Calu3 (cell line): ENCODE data around the gene PLPPR2. TPM values are rescaled to one million over a fixed set of nuclear protein-coding genes. Genes with fewer than 3 reads are reported as not detected.

Experiments used
- BruUV-seq: library from RNA; stranded (reverse); fragments of 400-500 nt; replicated peaks from 2 replicates; lab custom pipeline; 2021; lab: Mats Ljungman, UMichigan
- CTCF ChIA-PET: fragments of 300-600 bp; sonication (Branson Sonifier 250); formaldehyde crosslinking; loops from one replicate; lab custom pipeline; 2022; ENCODE audit warnings: antibody characterized with exemption; lab: Charles Lee
- DNase-seq: peaks from one replicate; pipeline ENCODE4 v3.0.0; 2022
- H3K27ac Mint-ChIP-seq: one replicate; pipeline ENCODE4 v1.8.0; 2022; ENCODE audit warnings: mixed read lengths; ENCODE audit not compliant: unreplicated experiment
- H3K27me3 Mint-ChIP-seq: one replicate; pipeline ENCODE4 v1.8.0; 2022; ENCODE audit warnings: mixed read lengths; ENCODE audit not compliant: unreplicated experiment
- H3K36me3 Mint-ChIP-seq: one replicate; pipeline ENCODE4 v1.8.0; 2022; ENCODE audit warnings: mild to moderate bottlenecking, moderate library complexity, mixed read lengths; ENCODE audit not compliant: insufficient read depth, unreplicated experiment
- H3K4me1 Mint-ChIP-seq: one replicate; pipeline ENCODE4 v1.8.0; 2022; ENCODE audit warnings: mild to moderate bottlenecking, low read depth, mixed read lengths; ENCODE audit not compliant: unreplicated experiment
- H3K4me3 Mint-ChIP-seq: one replicate; pipeline ENCODE4 v1.8.0; 2022; ENCODE audit warnings: mild to moderate bottlenecking, low read depth, moderate library complexity, mixed read lengths; ENCODE audit not compliant: unreplicated experiment
- H3K9me3 Mint-ChIP-seq: one replicate; pipeline ENCODE4 v1.8.0; 2022; ENCODE audit warnings: low read depth, mixed read lengths; ENCODE audit not compliant: unreplicated experiment
- intact Hi-C: fragments of 100-400 bp; cut with micrococcal nuclease; formaldehyde crosslinking; loops from one replicate; pipeline ENCODE4 v1.10.0; 2022; ENCODE audit not compliant: unreplicated experiment
- total RNA-seq: library from RNA; stranded (reverse); gene quantifications from 2 replicates; pipeline ENCODE4 v1.2.3, GENCODE V29; 2022
- TF ChIP-seq, protein P1 (sequence below): fragments of 200-600 bp; IDR thresholded peaks from one replicate; pipeline ENCODE4 v1.8.0; 2022; ENCODE audit warnings: antibody characterized with exemption; ENCODE audit not compliant: unreplicated experiment

The PLPPR2 gene
- total RNA-seq, 1 experiment from 2014 or later: 7.8 TPM

DNA sequence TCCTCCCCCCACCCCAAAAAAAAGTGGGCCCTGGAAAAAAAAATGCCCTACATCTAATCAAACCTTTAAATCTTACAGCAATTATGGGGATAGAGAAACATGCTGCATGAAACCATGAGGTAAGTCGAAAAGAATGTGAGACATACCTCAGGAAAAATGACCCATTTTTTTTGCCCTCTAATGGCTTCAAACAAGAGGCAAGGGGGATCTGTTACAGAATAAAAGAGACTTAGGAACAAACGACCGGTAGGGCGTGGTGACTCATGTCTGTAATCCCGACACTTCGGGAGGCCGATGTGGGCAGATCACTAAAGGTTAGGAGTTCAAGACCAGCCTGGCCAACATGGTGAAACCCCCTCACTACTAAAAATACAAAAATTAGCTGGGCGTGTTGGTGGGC, 55.5 kb downstream of the PLPPR2 start:
- H3K27ac Mint-ChIP-seq: no peak overlapping the region
- no peaks in the 10 kb centered on the region for H3K4me1 Mint-ChIP-seq
- no peak overlapping the region for H3K4me3 Mint-ChIP-seq
- H3K36me3 Mint-ChIP-seq: peaks cover 7% of the 10 kb centered on the region
- no peaks in the 10 kb centered on the region for H3K27me3 Mint-ChIP-seq
- no peaks in the 10 kb centered on the region for H3K9me3 Mint-ChIP-seq
- CTCF ChIA-PET: no interaction called here
- no TSS peak for BruUV-seq
- no peak for DNase-seq
- intact Hi-C loops: no loop called here
- TF ChIP-seq, protein P1, sequence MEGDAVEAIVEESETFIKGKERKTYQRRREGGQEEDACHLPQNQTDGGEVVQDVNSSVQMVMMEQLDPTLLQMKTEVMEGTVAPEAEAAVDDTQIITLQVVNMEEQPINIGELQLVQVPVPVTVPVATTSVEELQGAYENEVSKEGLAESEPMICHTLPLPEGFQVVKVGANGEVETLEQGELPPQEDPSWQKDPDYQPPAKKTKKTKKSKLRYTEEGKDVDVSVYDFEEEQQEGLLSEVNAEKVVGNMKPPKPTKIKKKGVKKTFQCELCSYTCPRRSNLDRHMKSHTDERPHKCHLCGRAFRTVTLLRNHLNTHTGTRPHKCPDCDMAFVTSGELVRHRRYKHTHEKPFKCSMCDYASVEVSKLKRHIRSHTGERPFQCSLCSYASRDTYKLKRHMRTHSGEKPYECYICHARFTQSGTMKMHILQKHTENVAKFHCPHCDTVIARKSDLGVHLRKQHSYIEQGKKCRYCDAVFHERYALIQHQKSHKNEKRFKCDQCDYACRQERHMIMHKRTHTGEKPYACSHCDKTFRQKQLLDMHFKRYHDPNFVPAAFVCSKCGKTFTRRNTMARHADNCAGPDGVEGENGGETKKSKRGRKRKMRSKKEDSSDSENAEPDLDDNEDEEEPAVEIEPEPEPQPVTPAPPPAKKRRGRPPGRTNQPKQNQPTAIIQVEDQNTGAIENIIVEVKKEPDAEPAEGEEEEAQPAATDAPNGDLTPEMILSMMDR: no peak

DNA sequence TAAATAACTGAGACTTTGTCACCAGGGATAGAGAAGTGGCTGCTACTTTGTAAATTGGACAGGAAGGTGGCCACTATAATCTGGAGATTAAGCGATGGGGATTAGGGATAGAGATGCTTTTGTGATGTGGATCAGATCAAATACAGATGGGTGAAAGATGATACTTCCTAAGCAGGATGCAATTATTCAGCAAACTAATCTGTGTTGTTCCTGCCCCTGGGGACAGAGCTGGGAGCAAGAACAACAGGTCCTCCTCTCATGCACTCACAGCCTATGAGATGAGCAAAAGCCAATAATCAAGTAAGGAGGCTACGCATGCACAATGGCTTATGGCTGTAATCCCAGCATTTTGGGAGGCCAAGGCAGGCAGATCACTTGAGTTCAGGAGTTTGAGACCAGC, 59.3 kb downstream of the PLPPR2 start:
- no peak overlapping the region for H3K27ac Mint-ChIP-seq
- DNase-seq: no peak
- CTCF ChIA-PET: no interaction called here
- peaks cover 20% of the 10 kb centered on the region for H3K36me3 Mint-ChIP-seq
- no peaks in the 10 kb centered on the region for H3K9me3 Mint-ChIP-seq
- no peak overlapping the region for H3K4me3 Mint-ChIP-seq
- H3K27me3 Mint-ChIP-seq: no peaks in the 10 kb centered on the region
- intact Hi-C loops: no loop called here
- no peaks in the 10 kb centered on the region for H3K4me1 Mint-ChIP-seq
- TF ChIP-seq, protein P1: no peak
- no TSS peak for BruUV-seq

Other genes starting within 250 kb of the PLPPR2 start
- 31.8 and 36.4 TPM in 2 replicates for gene SPC24, start 199.7 kb upstream of the PLPPR2 start, total RNA-seq
- 27.8 and 31.2 TPM in 2 replicates for gene KANK2, start 157.9 kb upstream of the PLPPR2 start, total RNA-seq
- gene ANGPTL8, start 115.8 kb upstream of the PLPPR2 start, total RNA-seq: not detected in 2 replicates
- 54.8 and 63.6 TPM in 2 replicates for gene DOCK6, start 92.9 kb upstream of the PLPPR2 start, total RNA-seq
- not detected in 2 replicates for gene TSPAN16, start 59.3 kb upstream of the PLPPR2 start, total RNA-seq
- gene RAB3D, start 15.8 kb upstream of the PLPPR2 start, total RNA-seq: 7.1 and 10.0 TPM in 2 replicates
- gene TMEM205, start 9.2 kb upstream of the PLPPR2 start, total RNA-seq: 82.0 and 94.4 TPM in 2 replicates
- gene CCDC159, start 8.9 kb upstream of the PLPPR2 start, total RNA-seq: 11.8 and 13.2 TPM in 2 replicates
- gene SWSAP1, start 19.2 kb downstream of the PLPPR2 start, total RNA-seq: 1.7 and 2.0 TPM in 2 replicates
- 5.9 and 6.1 TPM in 2 replicates for gene EPOR, start 28.9 kb downstream of the PLPPR2 start, total RNA-seq
- 83.1 and 84.1 TPM in 2 replicates for gene RGL3, start 63.9 kb downstream of the PLPPR2 start, total RNA-seq
- not detected in 2 replicates for gene ODAD3, start 79.7 kb downstream of the PLPPR2 start, total RNA-seq
- 298 and 318 TPM in 2 replicates for gene PRKCSH, start 80.2 kb downstream of the PLPPR2 start, total RNA-seq
- not detected in 2 replicates for gene ELAVL3, start 125.6 kb downstream of the PLPPR2 start, total RNA-seq
- 8.8 and 9.5 TPM in 2 replicates for gene ZNF653, start 150.4 kb downstream of the PLPPR2 start, total RNA-seq
- gene ECSIT, start 173.7 kb downstream of the PLPPR2 start, total RNA-seq: 19.3 and 22.1 TPM in 2 replicates
- gene CNN1, start 183.4 kb downstream of the PLPPR2 start, total RNA-seq: not detected in 2 replicates
- gene ELOF1, start 203.8 kb downstream of the PLPPR2 start, total RNA-seq: 36.5 and 38.3 TPM in 2 replicates
- gene ACP5, start 222.2 kb downstream of the PLPPR2 start, total RNA-seq: 0.94 and 2.2 TPM in 2 replicates
- gene ZNF627, start 242.1 kb downstream of the PLPPR2 start, total RNA-seq: 12.0 and 13.3 TPM in 2 replicates